Activated CD4-positive, alpha-beta memory T cell treated with anti-CD3 and anti-CD28 coated beads, Interleukin-2, amount 10 ng/mL, durations not matched to agents 7 days and 5 days (primary cell): ENCODE results near the gene FUBP3. TPM values are rescaled to one million over a fixed set of nuclear protein-coding genes. Genes with fewer than 3 reads are reported as not detected.
"Not testable (repeated sequence)": the region's sequence is repeated elsewhere in the genome, so short reads cannot be mapped to it uniquely, and the experiment has no call there.

ENCODE experiments used
- CTCF ChIA-PET: fragments of 350-600 bp; sonication (Branson Sonifier 250); formaldehyde crosslinking; loops from one replicate; lab custom pipeline; 2021; ENCODE audit warnings: antibody characterized with exemption, inconsistent platforms; lab: Charles Lee
- POLR2A ChIA-PET: fragments of 350-600 bp; sonication (Branson Sonifier 250); formaldehyde crosslinking; loops from one replicate; lab custom pipeline; 2021; ENCODE audit warnings: antibody characterized with exemption; lab: Charles Lee
- DNase-seq: peaks from one replicate; pipeline ENCODE4 v3.0.0-alpha.2; 2020
- H3K27ac Mint-ChIP-seq: one replicate; pipeline ENCODE4 v1.8.0; 2021; ENCODE audit warnings: mild to moderate bottlenecking, mixed read lengths
- H3K27me3 Mint-ChIP-seq: one replicate; pipeline ENCODE4 v1.8.0; 2021; ENCODE audit warnings: mixed read lengths
- H3K36me3 Mint-ChIP-seq: one replicate; pipeline ENCODE4 v1.8.0; 2021; ENCODE audit warnings: low read depth, mixed read lengths
- H3K4me1 Mint-ChIP-seq: one replicate; pipeline ENCODE4 v1.8.0; 2021; ENCODE audit warnings: mixed read lengths
- H3K4me3 Mint-ChIP-seq: one replicate; pipeline ENCODE4 v1.8.0; 2021; ENCODE audit warnings: mild to moderate bottlenecking, mixed read lengths
- H3K9me3 Mint-ChIP-seq: one replicate; pipeline ENCODE4 v1.8.0; 2021; ENCODE audit warnings: mixed read lengths
- total RNA-seq, 2 experiments: library from RNA; stranded (reverse); gene quantifications; one replicate each; pipeline ENCODE4 v1.2.3, GENCODE V29; 2021

FUBP3 gene
- total RNA-seq, 2 experiments from 2014 or later: 30.7 to 32.2 TPM

DNA sequence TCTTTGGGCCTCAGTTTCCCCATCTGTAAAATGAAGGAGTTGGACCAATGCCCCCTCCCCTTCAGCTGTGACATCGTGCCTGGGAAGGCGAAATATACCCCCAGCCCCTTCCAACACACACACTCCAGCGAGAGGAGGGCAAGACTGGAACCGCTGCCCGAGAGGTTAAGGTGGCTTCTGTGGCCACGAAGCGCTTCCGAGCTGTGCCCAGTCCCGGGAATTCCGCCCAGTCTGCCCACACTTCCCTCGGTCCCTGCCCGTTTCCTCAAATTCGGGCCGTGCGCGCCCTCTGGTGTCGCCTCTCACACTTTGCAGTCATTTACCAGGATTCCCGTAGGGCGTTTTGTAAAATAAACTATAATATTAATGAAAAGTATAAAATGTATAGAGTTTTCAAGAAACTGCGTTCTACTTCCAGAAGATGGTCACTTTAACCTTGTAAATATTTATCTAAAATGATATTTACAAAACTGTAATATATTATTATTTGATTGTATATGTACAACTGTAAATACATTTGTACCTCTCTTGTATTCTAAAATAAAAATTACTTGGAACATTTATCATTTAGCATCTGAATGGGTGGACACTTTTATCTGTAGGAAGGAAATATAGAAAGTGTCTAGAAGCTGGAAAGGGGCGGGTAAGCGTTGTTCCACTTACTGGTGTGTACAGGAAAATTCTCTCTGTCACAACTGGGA, 103.2 kb downstream of the FUBP3 start:
- Mint-ChIP-seq H3K27me3 (peaks cover 21% of the 10 kb centered on the region), H3K4me1 (peaks cover 9% of the 10 kb centered on the region), H3K9me3 (no peaks in the 10 kb centered on the region), H3K36me3 (no peaks in the 10 kb centered on the region), H3K4me3 (peak overlapping the region; percentile 82), H3K27ac (no peak overlapping the region)
- DNase-seq: peak; percentile 60
- ChIA-PET POLR2A (interaction anchor here (0.7 to 1.9 kb wide), 4 partner anchors 11 to 235 kb away, joined by 3 to 17 read pairs (median 4); partner anchors contain the start of gene EXOSC2), CTCF (interaction anchor here (0.6 to 2.3 kb wide), 14 partner anchors 11 to 1967 kb away, joined by 3 to 26 read pairs (median 4); partner anchors contain the start of genes EXOSC2 and FUBP3)

DNA sequence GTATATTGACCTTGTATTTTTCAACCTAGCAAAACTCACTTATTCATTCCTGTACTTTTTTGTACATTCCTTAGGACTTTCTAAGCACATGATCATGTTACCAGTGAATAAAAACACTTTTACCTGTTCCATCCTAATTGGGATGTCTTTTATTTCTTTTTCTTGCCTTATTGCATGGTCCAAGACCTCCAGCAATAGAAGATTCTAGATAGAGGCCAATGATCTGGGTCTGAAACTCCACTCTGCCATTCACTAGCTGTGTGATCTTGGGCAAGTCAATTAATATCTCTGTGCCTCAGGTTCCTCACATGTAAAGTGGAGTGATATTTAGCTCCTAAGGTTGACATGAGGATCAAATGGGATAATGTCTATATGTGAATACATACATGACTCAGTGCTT, 105.7 kb downstream of the FUBP3 start:
- no peak for DNase-seq
- H3K4me3 Mint-ChIP-seq: no peak overlapping the region
- H3K9me3 Mint-ChIP-seq: no peaks in the 10 kb centered on the region
- H3K27me3 Mint-ChIP-seq: peaks cover 11% of the 10 kb centered on the region
- no peaks in the 10 kb centered on the region for H3K36me3 Mint-ChIP-seq
- ChIA-PET POLR2A (interaction anchor here (1.2 kb wide), 1 partner anchor 8 kb away, joined by 3 read pairs; the partner anchor contains the start of gene EXOSC2), CTCF (interaction anchor here (0.9 to 1.2 kb wide), 4 partner anchors 14 to 225 kb away, joined by 3 to 4 read pairs (median 3); no protein-coding TSS in a partner anchor)
- peaks cover 24% of the 10 kb centered on the region for H3K4me1 Mint-ChIP-seq
- no peak overlapping the region for H3K27ac Mint-ChIP-seq

DNA sequence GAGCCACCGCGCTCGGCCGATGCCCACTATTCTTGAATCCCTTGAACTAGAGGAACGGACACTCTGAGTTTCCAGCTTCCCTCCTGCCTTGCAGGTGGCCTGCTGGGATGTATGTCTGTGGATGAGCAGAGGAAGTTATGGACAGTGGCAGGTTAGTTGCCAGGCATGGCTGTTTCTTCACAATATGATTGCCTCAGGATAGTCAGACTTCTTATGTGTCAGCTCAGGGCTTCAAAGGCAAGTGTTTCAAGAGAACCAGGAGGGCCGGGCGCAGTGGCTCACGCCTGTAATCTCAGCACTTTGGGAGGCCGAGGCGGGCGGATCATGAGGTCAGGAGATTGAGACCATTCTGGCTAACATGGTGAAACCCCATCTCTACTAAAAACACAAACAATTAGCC, 106.6 kb downstream of the FUBP3 start:
- H3K9me3 Mint-ChIP-seq, H3K4me3 Mint-ChIP-seq, H3K27me3 Mint-ChIP-seq, H3K36me3 Mint-ChIP-seq, H3K27ac Mint-ChIP-seq, DNase-seq: not testable (repeated sequence)
- H3K4me1 Mint-ChIP-seq: peaks cover 28% of the 10 kb centered on the region
- CTCF ChIA-PET: interaction anchor here (0.9 to 1.0 kb wide), 3 partner anchors 15 to 226 kb away, joined by 3 to 4 read pairs (median 3); no protein-coding TSS in a partner anchor
- POLR2A ChIA-PET: interaction anchor here (1.2 kb wide), 1 partner anchor 7 kb away, joined by 3 read pairs; the partner anchor contains the start of gene EXOSC2

DNA sequence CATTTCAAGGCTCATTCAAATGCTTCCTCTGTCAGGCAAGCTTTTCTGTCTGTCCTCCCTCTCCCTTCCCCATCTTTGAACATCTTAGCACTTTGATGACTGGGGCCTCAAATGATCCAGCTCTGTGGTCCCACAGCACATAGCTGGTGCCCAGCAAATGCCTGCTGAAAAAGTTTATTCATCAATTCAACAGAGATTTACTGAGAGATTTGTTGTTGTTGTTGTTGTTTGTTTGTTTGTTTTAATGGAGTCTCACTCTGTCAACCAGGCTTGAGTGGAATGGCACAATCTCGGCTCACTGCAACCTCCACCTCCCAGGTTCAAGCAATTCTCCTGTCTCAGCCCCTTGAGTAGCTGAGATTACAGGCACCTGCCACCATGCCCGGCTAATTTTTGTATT, 108.2 kb downstream of the FUBP3 start:
- no peak for DNase-seq
- peaks cover 3% of the 10 kb centered on the region for H3K27me3 Mint-ChIP-seq
- CTCF ChIA-PET: interaction anchor here (0.7 to 1.1 kb wide), 2 partner anchors 13 to 1195 kb away, joined by 3 read pairs; no protein-coding TSS in a partner anchor
- no peak overlapping the region for H3K4me3 Mint-ChIP-seq
- H3K4me1 Mint-ChIP-seq: peaks cover 26% of the 10 kb centered on the region
- H3K9me3 Mint-ChIP-seq: peaks cover 6% of the 10 kb centered on the region
- no peaks in the 10 kb centered on the region for H3K36me3 Mint-ChIP-seq
- no peak overlapping the region for H3K27ac Mint-ChIP-seq
- POLR2A ChIA-PET: no interaction called here

Other genes with a start within 250 kb of the FUBP3 start
- 10 to 100 TPM in 1 of 2 experiments, 1 to 10 TPM in 1; 8.6 to 10.1 TPM for gene ASS1, start 134.6 kb upstream of the FUBP3 start, total RNA-seq
- not detected for gene PRDM12, start 85.0 kb downstream of the FUBP3 start, total RNA-seq
- 10 to 100 TPM; 45.2 to 48.7 TPM for gene EXOSC2, start 114.2 kb downstream of the FUBP3 start, total RNA-seq